ENCODE results near the gene TLR8.
"Not testable (repeated sequence)": the region's sequence is repeated elsewhere in the genome, so short reads cannot be mapped to it uniquely, and the experiment has no call there.

Gene TLR8

GRCh38 chrX:12946406-12946805 lies 40.0 kb downstream of the TLR8 start:
- no peak for DNase-seq

GRCh38 chrX:12946838-12947544 lies 40.6 kb downstream of the TLR8 start:
- DNase-seq: peak in 25 of 56 donors; percentile 0 to 56 (median 4)

- no peak for DNase-seq
Observed at GRCh38 chrX:12947545-12948235, 41.3 kb downstream of the TLR8 start.

- DNase-seq: no peak
Observed at GRCh38 chrX:12948495-12948894, 42.1 kb downstream of the TLR8 start.

GRCh38 chrX:12949205-12949926 lies 42.9 kb downstream of the TLR8 start:
- DNase-seq: no peak

- peak in 50 of 56 donors; percentile 1 to 84 (median 46) for DNase-seq
Observed at GRCh38 chrX:12949927-12950656, 43.7 kb downstream of the TLR8 start.

GRCh38 chrX:12950851-12951594 lies 44.6 kb downstream of the TLR8 start:
- peak in 3 of 56 donors; percentile 1 to 8 (median 6) for DNase-seq

- DNase-seq: no peak
Observed at GRCh38 chrX:12951595-12951975, 45.2 kb downstream of the TLR8 start.

GRCh38 chrX:12953420-12953819 lies 47.0 kb downstream of the TLR8 start:
- no peak for DNase-seq

- DNase-seq: no peak
Observed at GRCh38 chrX:12954376-12954775, 48.0 kb downstream of the TLR8 start.

- DNase-seq: no peak
Observed at GRCh38 chrX:12954981-12955380, 48.6 kb downstream of the TLR8 start.

- DNase-seq: peak in 26 of 56 donors; percentile 1 to 51 (median 10)
Observed at GRCh38 chrX:12955882-12956703, 49.7 kb downstream of the TLR8 start.

GRCh38 chrX:12956704-12957534 lies 50.5 kb downstream of the TLR8 start:
- DNase-seq: peak in 6 of 56 donors; percentile 1 to 25 (median 12)

GRCh38 chrX:12958059-12958458 lies 51.6 kb downstream of the TLR8 start:
- DNase-seq: no peak

- DNase-seq: no peak
Observed at GRCh38 chrX:12958461-12958860, 52.0 kb downstream of the TLR8 start.

GRCh38 chrX:12961196-12961718 lies 54.8 kb downstream of the TLR8 start:
- DNase-seq: no peak

GRCh38 chrX:12962041-12962504 lies 55.7 kb downstream of the TLR8 start:
- DNase-seq: no peak

- DNase-seq: not testable (repeated sequence)
Observed at GRCh38 chrX:12963210-12963850, 56.9 kb downstream of the TLR8 start.

All from amygdala (tissue), 56 donors.